Suprapubic skin (tissue), 3 donors: Measurements from ENCODE around the gene CSH1.

Experiments used
- CTCF ChIP-seq, 2 donors: fragments of 200-600 bp in 1 of 2; fragments of 450-650 bp in 1 of 2; sonication (generic) in 1 of 2; IDR thresholded peaks; one replicate each; pipeline ENCODE4 v1.5.1; 2016 to 2019; ENCODE audit warnings: antibody characterized with exemption in 2 of 2, mild to moderate bottlenecking in 1 of 2, moderate library complexity in 1 of 2
- POLR2A ChIP-seq, 2 donors: fragments of 450-650 bp; IDR thresholded peaks; one replicate each; pipeline ENCODE4 v1.6.1; 2017; ENCODE audit warnings: antibody characterized with exemption in 2 of 2, mild to moderate bottlenecking in 2 of 2, moderate library complexity in 2 of 2

- TF ChIP-seq CTCF (IDR thresholded peaks at IDR 0.05) (peak; percentile 34 to 68), POLR2A (IDR thresholded peaks at IDR 0.05) (no peak)
Observed at GRCh38 chr17:63848834-63849689, 47.3 kb downstream of the CSH1 start.
